Activated T-cell treated with anti-CD3 and anti-CD28 coated beads, Interleukin-2, amount 50 U/mL, for 24 hours (primary cell): Measurements from ENCODE around the gene KLK4.
"Not testable (repeated sequence)": the region's sequence is repeated elsewhere in the genome, so short reads cannot be mapped to it uniquely, and the experiment has no call there.

Experiments
- DNase-seq: peaks from one replicate; pipeline ENCODE4 v3.0.0-alpha.2; 2020
- H3K27ac Mint-ChIP-seq: 2 replicates; pipeline ENCODE4 v1.8.0; 2020; ENCODE audit warnings: mild to moderate bottlenecking, mixed read lengths
- H3K27me3 Mint-ChIP-seq: 2 replicates; pipeline ENCODE4 v1.8.0; 2020; ENCODE audit warnings: mixed read lengths
- H3K36me3 Mint-ChIP-seq: 2 replicates; pipeline ENCODE4 v1.8.0; 2020; ENCODE audit warnings: low read depth, mixed read lengths
- H3K4me1 Mint-ChIP-seq: 2 replicates; pipeline ENCODE4 v1.8.0; 2020; ENCODE audit warnings: low read depth, mixed read lengths
- H3K4me3 Mint-ChIP-seq: 2 replicates; pipeline ENCODE4 v1.8.0; 2020; ENCODE audit warnings: mild to moderate bottlenecking, moderate library complexity, mixed read lengths
- H3K9me3 Mint-ChIP-seq: 2 replicates; pipeline ENCODE4 v1.8.0; 2020; ENCODE audit warnings: mixed read lengths

The KLK4 gene

GRCh38 chr19:50899569-50899968 lies 11.6 kb downstream of the KLK4 start:
- Mint-ChIP-seq H3K27ac (no peak overlapping the region), H3K36me3 (no peaks in the 10 kb centered on the region), H3K27me3 (peaks cover 59% of the 10 kb centered on the region), H3K4me1 (peaks cover 6% of the 10 kb centered on the region), H3K4me3 (no peak overlapping the region), H3K9me3 (no peaks in the 10 kb centered on the region)
- DNase-seq, result no peak

DNA sequence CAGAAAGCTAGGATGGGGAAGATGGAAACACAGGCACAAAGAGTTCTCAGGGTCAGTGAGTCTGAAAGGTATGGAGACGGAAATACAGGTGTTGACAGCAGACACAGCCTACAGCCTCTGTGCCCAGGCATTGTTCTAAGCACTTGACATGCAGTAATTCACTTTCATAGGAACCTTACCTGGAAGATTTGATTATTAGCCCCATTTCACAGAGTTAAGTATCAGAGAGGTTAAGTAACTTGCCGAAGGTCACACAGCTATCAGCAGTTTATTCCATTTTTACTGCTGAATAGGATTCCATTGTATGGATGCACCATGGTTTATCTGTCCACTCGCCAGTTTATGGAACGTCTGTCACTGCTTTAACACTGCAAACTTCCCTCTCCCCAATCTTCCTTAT lies 13.2 kb downstream of the KLK4 start:
- Mint-ChIP-seq H3K27ac (no peak overlapping the region), H3K27me3 (peaks cover 63% of the 10 kb centered on the region), H3K4me3 (no peak overlapping the region), H3K9me3 (peaks cover 2% of the 10 kb centered on the region), H3K36me3 (no peaks in the 10 kb centered on the region), H3K4me1 (peaks cover 6% of the 10 kb centered on the region)
- no peak for DNase-seq

GRCh38 chr19:50897612-50898011 lies 13.6 kb downstream of the KLK4 start:
- Mint-ChIP-seq H3K9me3 (peaks cover 2% of the 10 kb centered on the region), H3K36me3 (no peaks in the 10 kb centered on the region), H3K27ac (no peak overlapping the region), H3K4me1 (peaks cover 6% of the 10 kb centered on the region), H3K27me3 (peaks cover 66% of the 10 kb centered on the region), H3K4me3 (no peak overlapping the region)
- no peak for DNase-seq

DNA sequence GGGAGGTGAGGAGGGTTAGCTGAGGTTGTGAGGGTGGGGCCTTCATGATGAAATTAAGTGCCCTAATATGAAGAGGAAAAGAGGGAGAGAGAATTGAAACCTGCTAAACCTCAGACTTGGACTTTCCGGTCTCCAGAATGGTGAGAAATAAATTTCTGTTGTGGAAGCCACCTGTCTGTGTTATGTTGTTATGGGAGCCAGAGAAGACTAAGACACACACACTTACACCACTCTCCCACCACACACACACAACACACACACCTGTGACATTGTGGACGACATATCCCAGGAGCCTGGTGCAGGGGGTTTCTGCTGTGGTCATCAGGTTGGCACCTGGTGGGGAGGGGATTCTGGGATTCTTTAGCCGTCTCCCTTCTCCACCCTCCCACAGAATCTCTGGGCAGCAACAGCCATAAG lies 14.0 kb downstream of the KLK4 start:
- peaks cover 6% of the 10 kb centered on the region for H3K4me1 Mint-ChIP-seq
- no peak overlapping the region for H3K27ac Mint-ChIP-seq

DNA sequence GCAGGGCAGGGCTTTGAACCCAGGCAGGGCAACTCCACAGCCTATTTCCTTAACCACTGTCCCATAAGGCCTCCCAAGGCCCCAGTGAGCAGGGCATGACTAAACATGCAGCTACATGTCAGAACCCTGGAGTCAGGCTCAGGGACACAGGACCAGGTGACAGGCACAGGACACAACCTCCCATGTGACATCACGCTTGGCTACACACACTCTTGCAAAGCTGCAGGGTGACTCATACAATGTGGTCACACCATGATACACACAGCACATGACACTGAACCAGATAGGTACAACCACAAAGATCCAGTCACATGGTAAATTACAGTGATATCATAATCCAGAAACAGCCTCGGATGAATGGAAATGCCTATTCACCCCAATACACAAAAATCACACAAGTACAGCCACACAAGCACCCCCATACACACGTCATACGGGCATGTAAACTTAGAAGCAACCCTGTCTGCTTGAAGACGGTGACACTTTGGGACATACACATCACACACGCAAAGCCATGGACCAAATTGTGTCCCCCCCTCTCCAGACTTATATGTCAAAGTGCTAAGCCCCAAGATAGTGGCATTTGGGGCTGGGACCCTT lies 14.5 kb downstream of the KLK4 start:
- no peak overlapping the region for H3K27ac Mint-ChIP-seq
- no peak overlapping the region for H3K4me3 Mint-ChIP-seq
- peaks cover 6% of the 10 kb centered on the region for H3K4me1 Mint-ChIP-seq
- H3K27me3 Mint-ChIP-seq, result peaks cover 70% of the 10 kb centered on the region
- peaks cover 2% of the 10 kb centered on the region for H3K9me3 Mint-ChIP-seq
- H3K36me3 Mint-ChIP-seq, result no peaks in the 10 kb centered on the region
- DNase-seq, result no peak

More for the DNA sequence above, 14.0 kb downstream of the KLK4 start:
- no peak for DNase-seq
- H3K9me3 Mint-ChIP-seq, result peaks cover 2% of the 10 kb centered on the region
- H3K36me3 Mint-ChIP-seq, result no peaks in the 10 kb centered on the region
- no peak overlapping the region for H3K4me3 Mint-ChIP-seq
- peaks cover 65% of the 10 kb centered on the region for H3K27me3 Mint-ChIP-seq

DNA sequence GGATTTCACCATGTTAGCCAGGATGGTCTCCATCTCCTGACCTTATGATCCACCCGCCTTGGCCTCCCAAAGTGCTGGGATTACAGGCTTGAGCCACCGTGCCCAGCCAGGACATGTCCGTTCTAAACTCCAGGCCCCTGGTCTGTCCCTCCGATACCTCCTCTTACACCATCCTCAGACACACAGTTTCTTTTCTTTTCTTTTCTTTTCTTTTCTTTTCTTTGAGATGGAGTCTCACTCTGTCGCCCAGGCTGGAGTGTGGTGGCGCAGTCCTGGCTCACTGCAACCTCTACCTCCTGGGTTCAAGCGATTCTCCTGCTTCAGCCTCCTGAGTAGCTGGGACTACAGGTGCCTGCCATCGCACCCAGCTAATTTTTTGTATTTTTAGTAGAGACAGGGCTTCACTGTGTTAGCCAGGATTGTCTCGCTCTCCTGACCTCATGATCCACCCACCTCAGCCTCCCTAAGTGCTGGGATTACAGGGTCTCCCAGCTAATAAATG lies 15.1 kb downstream of the KLK4 start:
- not testable (repeated sequence) for DNase-seq, H3K9me3 Mint-ChIP-seq, H3K36me3 Mint-ChIP-seq, H3K4me1 Mint-ChIP-seq, H3K4me3 Mint-ChIP-seq, H3K27ac Mint-ChIP-seq
- H3K27me3 Mint-ChIP-seq, result peaks cover 71% of the 10 kb centered on the region

DNA sequence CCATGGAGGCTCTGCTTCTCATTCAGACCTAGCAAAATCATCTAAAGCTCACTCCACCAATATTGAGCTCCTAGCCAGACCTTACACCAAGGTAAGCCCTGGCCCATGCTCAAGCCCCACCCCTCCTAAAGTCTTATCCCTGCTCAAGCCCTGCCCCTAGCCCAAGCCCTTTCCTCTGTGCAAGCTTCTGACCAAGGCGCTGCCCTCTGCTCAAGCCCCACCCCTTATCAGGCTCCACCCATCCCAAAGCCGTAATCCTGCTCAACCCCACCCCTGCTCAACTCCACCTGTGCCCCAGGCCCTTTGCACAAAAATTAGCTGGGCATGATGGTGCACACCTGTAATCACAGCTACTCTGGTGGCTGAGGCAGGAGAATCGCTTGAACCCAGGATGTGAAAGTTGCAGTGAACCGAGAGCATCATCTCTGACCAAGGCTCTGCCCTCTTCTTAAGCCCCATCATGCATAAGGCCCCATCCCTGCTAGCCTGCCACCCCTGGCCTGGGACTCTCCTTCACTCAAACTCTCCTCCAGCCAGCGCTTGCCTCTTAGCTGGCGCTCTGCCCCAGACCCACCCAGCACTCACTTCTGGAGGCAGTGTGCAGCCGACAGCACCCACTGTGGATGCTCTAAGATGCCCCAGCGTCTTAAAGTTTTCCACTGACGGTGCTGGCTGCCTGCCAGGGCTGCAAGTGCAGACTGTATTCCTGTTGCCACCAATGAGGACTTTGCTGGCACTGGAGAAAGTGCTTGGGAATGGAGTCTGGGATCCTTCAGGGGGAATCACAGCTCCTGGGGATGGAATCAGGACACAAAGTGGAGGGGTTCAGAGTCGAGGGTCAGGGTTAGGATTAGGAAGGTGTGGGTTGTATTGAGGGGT lies 16.5 kb downstream of the KLK4 start:
- H3K27ac Mint-ChIP-seq, result no peak overlapping the region
- no peaks in the 10 kb centered on the region for H3K36me3 Mint-ChIP-seq
- no peak overlapping the region for H3K4me3 Mint-ChIP-seq
- DNase-seq, result no peak
- peaks cover 71% of the 10 kb centered on the region for H3K27me3 Mint-ChIP-seq
- peaks cover 9% of the 10 kb centered on the region for H3K4me1 Mint-ChIP-seq
- H3K9me3 Mint-ChIP-seq, result peaks cover 2% of the 10 kb centered on the region

GRCh38 chr19:50893047-50893736 lies 18.0 kb downstream of the KLK4 start:
- peaks cover 2% of the 10 kb centered on the region for H3K9me3 Mint-ChIP-seq
- H3K4me3 Mint-ChIP-seq, result no peak overlapping the region
- no peaks in the 10 kb centered on the region for H3K36me3 Mint-ChIP-seq
- no peak overlapping the region for H3K27ac Mint-ChIP-seq
- H3K27me3 Mint-ChIP-seq, result peaks cover 67% of the 10 kb centered on the region
- peaks cover 9% of the 10 kb centered on the region for H3K4me1 Mint-ChIP-seq
- no peak for DNase-seq

DNA sequence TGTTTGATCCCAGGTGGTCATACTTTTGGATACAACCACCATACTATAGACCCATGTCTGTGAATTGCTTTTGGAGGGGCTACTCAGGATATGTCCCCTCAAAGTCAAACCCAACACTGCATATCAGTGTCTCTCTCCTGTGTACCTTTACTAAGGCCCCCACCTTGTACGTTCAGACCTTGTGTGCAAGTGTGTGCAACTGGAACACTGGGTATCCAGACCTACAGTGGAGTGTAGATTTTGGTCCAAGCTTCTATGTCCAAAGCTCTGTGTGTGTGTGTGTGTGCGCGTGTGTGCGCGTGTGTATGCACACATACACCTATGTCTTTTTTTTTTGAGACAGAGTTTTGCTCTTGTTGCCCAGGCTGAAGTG lies 20.0 kb downstream of the KLK4 start:
- Mint-ChIP-seq H3K27ac (no peak overlapping the region), H3K9me3 (peaks cover 2% of the 10 kb centered on the region), H3K4me3 (no peak overlapping the region), H3K27me3 (peaks cover 66% of the 10 kb centered on the region), H3K4me1 (peaks cover 3% of the 10 kb centered on the region), H3K36me3 (no peaks in the 10 kb centered on the region)
- DNase-seq, result no peak

DNA sequence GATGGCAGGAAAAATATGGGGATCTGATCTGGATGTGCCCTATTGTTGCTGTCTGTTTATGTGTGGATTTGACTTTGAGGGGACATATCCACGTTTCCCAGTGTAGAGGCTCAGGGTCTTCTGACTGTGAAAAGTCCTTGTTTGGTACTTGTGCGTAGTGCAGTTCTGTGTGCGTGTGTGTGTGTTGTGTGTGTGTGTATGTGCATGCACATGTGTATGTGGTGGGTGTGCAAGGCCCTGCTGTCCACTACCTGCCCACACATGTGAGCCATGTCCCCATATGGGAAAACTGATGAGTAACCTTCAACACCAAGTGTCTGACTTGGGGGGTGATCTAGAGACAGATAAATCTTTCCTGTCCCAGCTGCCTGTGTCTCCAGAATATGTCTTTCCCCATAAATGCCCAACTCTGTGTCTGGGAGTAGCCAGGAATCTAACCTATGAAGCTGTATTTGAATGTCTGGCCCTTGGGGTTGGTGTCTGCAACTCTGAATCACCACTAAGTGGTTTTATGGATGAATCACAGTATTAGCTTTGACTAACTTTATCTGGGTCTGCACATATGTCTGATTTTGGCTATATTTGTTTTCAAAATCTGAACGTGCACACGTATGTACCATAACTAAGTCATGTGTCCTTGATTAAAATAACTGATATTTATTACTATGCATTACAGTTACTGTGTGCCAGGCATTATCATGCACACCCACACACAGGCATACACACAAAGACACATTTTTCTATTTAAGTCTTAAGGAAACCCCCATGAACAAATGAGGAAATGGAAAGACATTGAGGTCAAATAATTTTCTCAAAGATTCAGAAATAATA lies 20.6 kb downstream of the KLK4 start:
- Mint-ChIP-seq H3K4me3 (no peak overlapping the region), H3K4me1 (peaks cover 3% of the 10 kb centered on the region), H3K27me3 (peaks cover 72% of the 10 kb centered on the region), H3K9me3 (peaks cover 2% of the 10 kb centered on the region), H3K36me3 (no peaks in the 10 kb centered on the region), H3K27ac (no peak overlapping the region)
- no peak for DNase-seq

DNA sequence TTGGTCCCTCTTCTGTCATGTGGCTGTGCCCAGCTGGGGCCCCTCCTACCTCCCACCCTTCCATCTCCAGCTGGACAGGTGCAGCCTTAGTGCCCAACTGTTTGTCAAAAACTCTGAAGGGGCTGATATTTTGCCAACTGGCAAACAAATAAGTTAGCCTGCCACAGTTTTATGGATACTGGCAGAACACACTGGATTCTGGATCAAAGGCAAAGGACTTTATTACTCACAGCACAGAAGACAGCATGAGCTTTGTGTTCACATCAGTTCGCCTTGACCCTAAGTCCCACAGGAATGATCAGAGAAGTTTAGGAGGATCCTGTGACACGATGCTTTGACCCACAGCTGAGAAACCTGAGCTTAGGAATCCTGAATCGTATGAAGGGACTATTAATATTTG lies 21.6 kb downstream of the KLK4 start:
- Mint-ChIP-seq H3K36me3 (no peaks in the 10 kb centered on the region), H3K27me3 (peaks cover 70% of the 10 kb centered on the region), H3K27ac (no peak overlapping the region), H3K4me1 (peaks cover 3% of the 10 kb centered on the region), H3K4me3 (no peak overlapping the region), H3K9me3 (peaks cover 2% of the 10 kb centered on the region)
- DNase-seq, result no peak

DNA sequence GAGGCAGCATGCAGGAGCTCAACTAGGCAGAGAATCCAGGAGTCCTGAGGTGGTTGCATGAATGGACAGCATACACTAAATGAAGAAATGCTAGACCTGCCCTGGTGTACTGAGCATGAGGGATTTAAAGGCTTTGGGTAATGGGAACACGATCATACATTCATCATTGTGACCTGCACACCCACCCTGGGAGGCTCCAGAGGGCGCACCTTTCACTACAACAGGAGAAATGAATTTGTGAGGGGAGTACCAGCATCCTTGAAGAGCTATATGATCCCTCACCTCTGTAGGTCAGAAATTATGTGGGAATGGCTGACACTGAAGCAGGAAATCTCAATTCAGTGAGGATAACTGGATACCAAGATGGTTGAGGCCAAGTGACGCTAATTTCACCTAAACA lies 29.0 kb downstream of the KLK4 start:
- H3K36me3 Mint-ChIP-seq, result no peaks in the 10 kb centered on the region
- DNase-seq, result no peak
- H3K9me3 Mint-ChIP-seq, result no peaks in the 10 kb centered on the region
- no peak overlapping the region for H3K27ac Mint-ChIP-seq
- H3K4me1 Mint-ChIP-seq, result no peaks in the 10 kb centered on the region
- no peak overlapping the region for H3K4me3 Mint-ChIP-seq
- H3K27me3 Mint-ChIP-seq, result peaks cover 72% of the 10 kb centered on the region

DNA sequence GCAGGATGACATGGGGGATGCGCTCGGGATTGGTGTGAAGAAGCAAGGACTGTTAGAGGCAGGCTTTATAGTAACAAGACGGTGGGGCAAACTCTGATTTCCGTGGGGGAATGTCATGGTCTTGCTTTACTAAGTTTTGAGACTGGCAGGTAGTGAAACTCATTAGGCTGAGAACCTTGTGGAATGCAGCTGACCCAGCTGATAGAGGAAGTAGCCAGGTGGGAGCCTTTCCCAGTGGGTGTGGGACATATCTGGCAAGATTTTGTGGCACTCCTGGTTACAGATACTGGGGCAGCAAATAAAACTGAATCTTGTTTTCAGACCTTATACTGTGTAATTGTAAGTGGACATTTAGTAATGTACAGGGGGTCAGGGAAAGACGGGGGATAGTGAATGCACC lies 31.0 kb downstream of the KLK4 start:
- Mint-ChIP-seq H3K27ac (no peak overlapping the region), H3K4me3 (no peak overlapping the region), H3K27me3 (peaks cover 58% of the 10 kb centered on the region), H3K4me1 (no peaks in the 10 kb centered on the region), H3K36me3 (no peaks in the 10 kb centered on the region), H3K9me3 (no peaks in the 10 kb centered on the region)
- no peak for DNase-seq

DNA sequence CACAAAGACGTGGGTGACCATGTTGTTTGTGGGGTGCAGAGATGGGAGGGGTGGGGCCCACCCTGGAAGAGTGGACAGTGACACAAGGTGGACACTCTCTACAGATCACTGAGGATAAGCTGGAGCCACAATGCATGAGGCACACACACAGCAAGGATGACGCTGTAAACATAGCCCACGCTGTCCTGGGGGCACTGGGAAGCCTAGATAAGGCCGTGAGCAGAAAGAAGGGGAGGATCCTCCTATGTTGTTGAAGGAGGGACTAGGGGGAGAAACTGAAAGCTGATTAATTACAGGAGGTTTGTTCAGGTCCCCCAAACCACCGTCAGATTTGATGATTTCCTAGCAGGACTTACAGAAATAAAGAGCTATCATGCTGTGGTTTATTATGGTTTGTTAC lies 32.3 kb downstream of the KLK4 start:
- Mint-ChIP-seq H3K27ac (no peak overlapping the region), H3K9me3 (no peaks in the 10 kb centered on the region), H3K4me3 (no peak overlapping the region), H3K27me3 (peaks cover 54% of the 10 kb centered on the region), H3K4me1 (no peaks in the 10 kb centered on the region), H3K36me3 (no peaks in the 10 kb centered on the region)
- DNase-seq, result no peak
